HCT116 (cell line): Measurements from ENCODE around the gene DENND1C.
A peak's percentile ranks its signal among the peaks of the same experiment; 100 is the strongest.

Experiments
- CTCF ChIP-seq, 3 experiments: fragments of 200-600 bp in 1 of 3; sonication (generic) in 1 of 3; IDR thresholded peaks in 2 of 3; conservative IDR thresholded peaks in 1 of 3; 2 replicates each; pipeline ENCODE4 v1.5.1; 2012 to 2017; ENCODE audit warnings: low read depth in 2 of 3, low read length in 2 of 3, antibody characterized with exemption in 1 of 3, borderline replicate concordance in 1 of 3, control low read depth in 1 of 3, mild to moderate bottlenecking in 1 of 3, mixed read lengths in 1 of 3, mixed run types in 1 of 3, moderate library complexity in 1 of 3; ENCODE audit not compliant: insufficient read depth in 1 of 3
- EZH2 ChIP-seq: fragments of 200-600 bp; sonication (generic); IDR thresholded peaks from 2 replicates; pipeline ENCODE4 v1.6.1; 2017; ENCODE audit warnings: antibody characterized with exemption, mixed run types
- EZH2phosphoT487 ChIP-seq: fragments of 200-600 bp; IDR thresholded peaks from 2 replicates; pipeline ENCODE4 v1.6.1; 2018; ENCODE audit warnings: antibody characterized with exemption, borderline replicate concordance
- FOSL1 ChIP-seq: IDR thresholded peaks from 2 replicates; pipeline ENCODE4 v1.6.1; 2012; ENCODE audit warnings: low read depth
- POLR2A ChIP-seq: IDR thresholded peaks from 2 replicates; pipeline ENCODE4 v1.7.0; 2011; ENCODE audit warnings: borderline replicate concordance; ENCODE audit not compliant: insufficient read depth, insufficient read length; ENCODE audit errors: extremely low read depth
- RAD21 ChIP-seq: IDR thresholded peaks from 2 replicates; pipeline ENCODE4 v1.6.1; 2012; ENCODE audit warnings: low read depth, mild to moderate bottlenecking
- REST ChIP-seq: IDR thresholded peaks from 2 replicates; pipeline ENCODE4 v1.6.1; 2012; ENCODE audit warnings: low read depth
- SIN3A ChIP-seq: IDR thresholded peaks from 2 replicates; pipeline ENCODE4 v1.6.1; 2012; ENCODE audit warnings: low read depth
- SP1 ChIP-seq: IDR thresholded peaks from 2 replicates; pipeline ENCODE4 v1.6.1; 2012; ENCODE audit warnings: low read depth
- ZNF274 ChIP-seq: fragments of 200-500 bp; sonication (Bioruptor generic); IDR thresholded peaks from 2 replicates; pipeline ENCODE4 v1.6.1; 2014; ENCODE audit warnings: mild to moderate bottlenecking, low read depth, low read length, inconsistent platforms

- no peak for TF ChIP-seq CTCF (IDR thresholded peaks at IDR 0.05 in 2 of 3, conservative IDR thresholded peaks at IDR 0.05 in 1 of 3; ENCODE audit: borderline replicate concordance in 1 of 3, insufficient read depth in 1 of 3, low read depth in 2 of 3, low read length in 2 of 3)
- no peak for TF ChIP-seq RAD21
- TF ChIP-seq REST: no peak
- no peak for TF ChIP-seq SIN3A
- no peak for TF ChIP-seq POLR2A
- TF ChIP-seq FOSL1: peak; percentile 70
- TF ChIP-seq ZNF274: no peak
- 0 out of 2 replicates have a peak, but pooled peaks have one; percentile 28 for TF ChIP-seq SP1
- no peak for TF ChIP-seq EZH2
- no peak for TF ChIP-seq EZH2phosphoT487
These were observed 37.7 kb upstream of the DENND1C start for GRCh38 chr19:6519289-6519688.
